ENCODE results near the gene ADAMTS5.

ADAMTS5 gene

GRCh38 chr21:26883768-26884167 is 83.1 kb downstream of the ADAMTS5 start:
- no peak for DNase-seq

- no peak for DNase-seq
These were observed 85.2 kb downstream of the ADAMTS5 start for GRCh38 chr21:26881504-26882228.

- DNase-seq: no peak
These were observed 89.9 kb downstream of the ADAMTS5 start for GRCh38 chr21:26877018-26877417.

GRCh38 chr21:26874347-26874746 is 92.5 kb downstream of the ADAMTS5 start:
- no peak for DNase-seq
